Measurements from ENCODE around the gene ARHGAP32. TPM values are rescaled to one million over a fixed set of nuclear protein-coding genes. Genes with fewer than 3 reads are reported as not detected.

The ARHGAP32 gene
- total RNA-seq, 1 donor from 2014 or later, result 21.4 TPM

- peaks cover 50% of the 10 kb centered on the region for H3K4me1 Mint-ChIP-seq
- no peaks in the 10 kb centered on the region for H3K9me3 Mint-ChIP-seq
- H3K4me3 Mint-ChIP-seq, result no peak overlapping the region
- Histone ChIP-seq H3K79me2 (ENCODE audit: low read depth) (no peaks in the 10 kb centered on the region), H3K4me3 (no peak overlapping the region), H3K4me2 (no peak overlapping the region), H3K9ac (no peak overlapping the region), H3K27ac (no peak overlapping the region), H3K4me1 (peaks cover 15% of the 10 kb centered on the region), H2AFZ (replicated peaks) (no peak overlapping the region), H3F3A (ENCODE audit: low read depth) (no peaks in the 10 kb centered on the region), H3K36me3 (no peaks in the 10 kb centered on the region), H3K27me3 (no peaks in the 10 kb centered on the region), H3K9me3 (ENCODE audit: low read depth) (no peaks in the 10 kb centered on the region), H4K20me1 (ENCODE audit: low read depth) (no peaks in the 10 kb centered on the region)
- H3K27me3 Mint-ChIP-seq (ENCODE audit: insufficient read depth, low read depth), result peaks cover 20% of the 10 kb centered on the region
- H3K36me3 Mint-ChIP-seq, result no peaks in the 10 kb centered on the region
- TF ChIP-seq CTCF (IDR thresholded peaks at IDR 0.05) (no peak), EZH2phosphoT487 (IDR thresholded peaks at IDR 0.05) (no peak), EZH2 (IDR thresholded peaks at IDR 0.05) (no peak)
- DNase-seq (ENCODE audit: low spot score), result no peak
- H3K27ac Mint-ChIP-seq, result no peak overlapping the region
Measured at GRCh38 chr11:128934926-128935325, 257.2 kb downstream of the ARHGAP32 start.

DNA sequence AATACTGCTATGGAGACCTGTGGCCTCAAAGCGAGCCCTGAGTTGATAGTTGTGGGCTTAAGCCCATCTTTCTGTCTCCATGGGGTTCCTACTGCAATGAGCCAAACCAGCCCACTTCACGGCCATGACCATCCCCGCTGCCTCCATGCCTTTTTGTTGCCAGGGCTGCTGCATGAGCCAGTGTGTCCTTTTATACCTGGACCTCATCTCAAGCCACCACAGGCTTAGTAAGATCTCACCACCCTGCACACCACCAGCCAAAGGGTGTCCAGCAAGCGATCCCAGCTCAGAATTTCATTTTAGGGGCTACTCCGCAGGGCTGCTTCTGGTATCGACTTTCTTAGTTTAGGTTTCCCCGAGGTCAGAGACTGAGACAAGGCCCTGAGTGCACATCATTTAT lies 257.8 kb downstream of the ARHGAP32 start:
- Histone ChIP-seq H4K20me1 (ENCODE audit: low read depth) (no peaks in the 10 kb centered on the region), H3F3A (ENCODE audit: low read depth) (no peaks in the 10 kb centered on the region), H2AFZ (replicated peaks) (no peak overlapping the region), H3K9ac (no peak overlapping the region), H3K36me3 (no peaks in the 10 kb centered on the region), H3K9me3 (ENCODE audit: low read depth) (no peaks in the 10 kb centered on the region), H3K27me3 (no peaks in the 10 kb centered on the region), H3K27ac (no peak overlapping the region), H3K79me2 (ENCODE audit: low read depth) (no peaks in the 10 kb centered on the region), H3K4me2 (no peak overlapping the region), H3K4me1 (peaks cover 15% of the 10 kb centered on the region), H3K4me3 (no peak overlapping the region)
- DNase-seq (ENCODE audit: low spot score), result no peak
- no peaks in the 10 kb centered on the region for H3K9me3 Mint-ChIP-seq
- H3K27ac Mint-ChIP-seq, result no peak overlapping the region
- H3K4me1 Mint-ChIP-seq, result peaks cover 55% of the 10 kb centered on the region
- H3K36me3 Mint-ChIP-seq, result no peaks in the 10 kb centered on the region
- peaks cover 25% of the 10 kb centered on the region for H3K27me3 Mint-ChIP-seq (ENCODE audit: insufficient read depth, low read depth)
- H3K4me3 Mint-ChIP-seq, result no peak overlapping the region
- TF ChIP-seq EZH2 (IDR thresholded peaks at IDR 0.05) (no peak), CTCF (IDR thresholded peaks at IDR 0.05) (no peak), EZH2phosphoT487 (IDR thresholded peaks at IDR 0.05) (no peak)

GRCh38 chr11:128933481-128934178 lies 258.5 kb downstream of the ARHGAP32 start:
- Mint-ChIP-seq H3K4me3 (no peak overlapping the region), H3K9me3 (no peaks in the 10 kb centered on the region), H3K4me1 (peaks cover 55% of the 10 kb centered on the region), H3K36me3 (no peaks in the 10 kb centered on the region), H3K27me3 (ENCODE audit: insufficient read depth, low read depth) (peaks cover 26% of the 10 kb centered on the region), H3K27ac (no peak overlapping the region)
- Histone ChIP-seq H3K79me2 (ENCODE audit: low read depth) (no peaks in the 10 kb centered on the region), H2AFZ (replicated peaks) (no peak overlapping the region), H3K27ac (no peak overlapping the region), H3K27me3 (no peaks in the 10 kb centered on the region), H3K4me1 (peaks cover 15% of the 10 kb centered on the region), H3K4me3 (no peak overlapping the region), H3K9me3 (ENCODE audit: low read depth) (no peaks in the 10 kb centered on the region), H4K20me1 (ENCODE audit: low read depth) (no peaks in the 10 kb centered on the region), H3K36me3 (no peaks in the 10 kb centered on the region), H3K4me2 (no peak overlapping the region), H3K9ac (no peak overlapping the region), H3F3A (ENCODE audit: low read depth) (no peaks in the 10 kb centered on the region)
- no peak for TF ChIP-seq CTCF (IDR thresholded peaks at IDR 0.05)
- TF ChIP-seq EZH2 (IDR thresholded peaks at IDR 0.05), result no peak
- no peak for TF ChIP-seq EZH2phosphoT487 (IDR thresholded peaks at IDR 0.05)
- no peak for DNase-seq (ENCODE audit: low spot score)
